Central memory CD4-positive, alpha-beta T cell (primary cell): ENCODE results near the gene TPCN1.

ENCODE experiments used
- DNase-seq: peaks from one replicate; pipeline ENCODE4 v3.0.0; 2022
- total RNA-seq, 3 experiments: gene quantifications; one replicate each; lab custom pipeline; 2026; lab: John Stamatoyannopoulos, UW

Gene TPCN1
- 31.5 to 88.6 (median 72.8) reads per million in 3 experiments for total RNA-seq

GRCh38 chr12:113221181-113221996 lies at the start of gene TPCN1:
Gene TPCN1 (plus strand): TSS chr12:113221464. CDS start chr12:113226853, 5,389 bp downstream.
- DNase-seq, result peak; percentile 99

GRCh38 chr12:113171543-113171942 lies 49.7 kb upstream of the TPCN1 start:
- no peak for DNase-seq

- no peak for DNase-seq
Measured at GRCh38 chr12:113172185-113172584, 49.1 kb upstream of the TPCN1 start.

- DNase-seq, result no peak
Measured at GRCh38 chr12:113173081-113173698, 48.1 kb upstream of the TPCN1 start.

- DNase-seq, result peak; percentile 62
Measured at GRCh38 chr12:113174461-113175384, 46.5 kb upstream of the TPCN1 start.

- DNase-seq, result no peak
Measured at GRCh38 chr12:113179023-113179422, 42.2 kb upstream of the TPCN1 start.

GRCh38 chr12:113180333-113180732 lies 40.9 kb upstream of the TPCN1 start:
- no peak for DNase-seq

GRCh38 chr12:113181975-113182374 lies 39.3 kb upstream of the TPCN1 start:
- DNase-seq, result no peak

- no peak for DNase-seq
Measured at GRCh38 chr12:113183030-113183589, 38.2 kb upstream of the TPCN1 start.

GRCh38 chr12:113184098-113184899 lies 37.0 kb upstream of the TPCN1 start:
- no peak for DNase-seq

GRCh38 chr12:113184900-113185179 lies 36.4 kb upstream of the TPCN1 start:
- DNase-seq, result peak; percentile 88

- peak; percentile 77 for DNase-seq
Measured at GRCh38 chr12:113185180-113186032, 35.9 kb upstream of the TPCN1 start, which contains the start of the genes DDX54 and RITA1. Gene DDX54 (minus strand): TSS chr12:113185478. CDS start chr12:113185451, 27 bp downstream. Gene RITA1 (plus strand): TSS chr12:113185721. CDS start chr12:113186747, 1,026 bp downstream.

- no peak for DNase-seq
Measured at GRCh38 chr12:113186033-113186365, 35.3 kb upstream of the TPCN1 start.

- DNase-seq, result no peak
Measured at GRCh38 chr12:113186666-113187325, 34.5 kb upstream of the TPCN1 start.

GRCh38 chr12:113189361-113189760 lies 31.9 kb upstream of the TPCN1 start:
- no peak for DNase-seq

- no peak for DNase-seq
Measured at GRCh38 chr12:113190761-113191160, 30.5 kb upstream of the TPCN1 start.

- no peak for DNase-seq
Measured at GRCh38 chr12:113191227-113191626, 30.0 kb upstream of the TPCN1 start.

- DNase-seq, result no peak
Measured at GRCh38 chr12:113194971-113195391, 26.3 kb upstream of the TPCN1 start.

GRCh38 chr12:113195598-113195997 lies 25.7 kb upstream of the TPCN1 start:
- DNase-seq, result no peak

- DNase-seq, result no peak
Measured at GRCh38 chr12:113196582-113196981, 24.7 kb upstream of the TPCN1 start.
